ENCODE results near the gene IL15.
"Not testable (repeated sequence)": the region's sequence is repeated elsewhere in the genome, so short reads cannot be mapped to it uniquely, and the experiment has no call there.

The IL15 gene

DNA sequence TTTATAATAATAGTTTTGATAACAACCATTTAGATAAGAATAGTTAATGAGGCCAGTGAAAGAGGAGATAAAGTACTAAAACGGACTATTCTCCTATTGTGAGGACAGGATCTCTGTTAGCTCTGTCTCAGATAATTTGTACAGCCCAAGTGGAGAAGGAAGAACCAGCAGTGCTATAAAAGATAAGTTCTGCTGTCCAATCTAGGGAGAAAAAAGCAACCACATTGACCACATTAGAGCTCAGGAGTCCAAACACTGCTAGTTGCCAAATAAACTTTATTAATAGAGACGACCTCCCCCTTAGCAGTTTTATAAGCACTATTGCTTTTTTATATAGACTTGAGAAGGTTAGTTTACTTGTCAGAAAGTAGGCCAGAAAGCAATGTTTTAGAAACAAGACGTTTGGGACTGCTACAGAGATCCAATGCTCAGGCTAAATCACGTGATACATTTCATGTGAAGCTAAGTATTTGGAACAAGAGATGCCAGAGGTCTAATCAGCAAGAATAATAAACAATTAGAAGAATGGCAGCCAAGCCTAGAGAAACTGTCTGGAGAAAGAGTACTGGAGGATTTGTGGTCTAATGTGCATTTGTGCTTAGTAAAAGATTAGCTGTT lies 15.9 kb downstream of the IL15 start:
- DNase-seq, result no peak

DNA sequence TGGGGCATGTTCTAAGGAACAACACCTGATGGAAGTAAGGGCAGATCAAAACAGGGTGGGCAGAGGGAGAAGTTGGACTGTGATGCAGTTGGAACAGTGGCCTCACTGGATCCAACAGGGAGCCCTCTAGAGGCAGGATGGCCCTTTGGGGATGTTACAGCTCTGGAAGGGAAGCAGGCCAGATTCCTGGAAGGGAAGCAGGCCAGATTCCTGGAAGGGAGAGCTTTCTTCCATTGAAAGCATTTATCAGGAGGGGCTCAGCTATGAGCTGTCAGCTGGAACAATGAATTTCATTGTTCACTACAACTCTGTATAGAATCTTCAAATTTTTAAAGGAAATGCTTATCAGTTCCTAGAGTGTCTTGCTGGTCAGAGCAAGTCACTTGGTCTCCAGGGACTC lies 17.7 kb downstream of the IL15 start:
- DNase-seq, result no peak

DNA sequence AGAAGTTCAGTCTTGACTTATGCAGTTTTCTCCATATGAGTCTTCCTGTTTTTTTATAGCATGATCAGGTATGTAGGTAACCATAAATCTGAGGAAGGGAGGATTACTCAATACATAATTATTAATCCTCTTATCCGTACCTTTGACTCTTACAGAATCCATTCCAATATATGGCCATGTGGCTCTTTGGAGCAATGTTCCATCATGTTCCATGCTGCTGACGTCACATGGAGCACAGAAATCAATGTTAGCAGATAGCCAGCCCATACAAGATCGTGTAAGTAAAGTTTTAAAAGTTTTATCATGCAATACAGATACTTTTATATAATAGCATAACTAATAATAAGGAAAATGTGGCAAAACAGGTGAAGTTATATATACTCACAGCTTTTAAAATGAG lies 19.6 kb downstream of the IL15 start:
- no peak for DNase-seq

DNA sequence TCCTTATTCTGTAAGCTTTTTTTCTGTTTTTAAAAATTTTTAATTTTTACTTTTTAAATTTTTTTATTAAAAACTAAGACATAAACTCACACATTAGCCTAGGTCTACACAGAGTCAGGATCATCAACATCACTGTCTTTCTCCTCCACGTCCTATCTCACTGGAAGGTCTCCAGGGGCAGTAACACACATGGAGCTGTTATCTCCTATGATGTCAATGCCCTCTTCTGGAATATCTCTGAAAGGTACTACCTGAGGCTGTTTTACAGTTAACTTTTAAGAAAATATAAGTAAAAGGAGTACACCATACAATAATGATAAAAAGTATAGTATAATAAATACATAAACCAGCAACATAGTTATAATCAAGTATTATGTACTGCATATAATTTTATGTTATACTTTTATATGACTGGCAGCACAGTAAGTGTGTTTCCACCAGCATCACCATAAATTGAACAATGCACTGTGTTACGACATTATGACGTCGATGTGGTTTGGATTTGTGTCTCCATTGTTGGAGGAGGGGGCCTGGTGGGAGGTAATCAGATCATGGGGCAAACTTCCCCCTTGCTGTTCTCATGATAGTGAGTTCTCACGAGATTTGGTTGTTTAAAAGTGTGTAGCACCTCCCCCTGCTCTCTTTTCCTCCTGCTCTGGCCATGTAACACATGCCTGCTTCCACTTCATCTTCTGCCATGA lies 21.3 kb downstream of the IL15 start:
- no peak for DNase-seq

DNA sequence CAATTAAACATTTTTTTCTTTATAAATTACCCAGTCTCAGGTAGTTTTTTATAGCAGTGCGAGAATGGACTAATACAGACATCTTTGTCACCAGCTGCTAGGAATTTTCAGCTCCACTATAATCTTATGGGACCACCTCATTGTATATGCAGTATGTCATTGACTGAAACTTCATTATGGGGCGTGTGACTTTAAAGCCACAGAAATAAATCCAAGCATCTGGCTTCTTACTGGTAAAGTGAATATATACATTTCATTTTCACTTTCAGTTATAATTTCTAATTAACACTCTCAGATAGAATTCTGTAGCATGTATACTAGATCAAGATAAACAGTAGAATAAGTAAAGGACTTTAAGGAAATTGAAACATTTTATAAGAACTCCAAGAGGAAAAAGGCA lies 21.9 kb downstream of the IL15 start:
- no peak for DNase-seq

DNA sequence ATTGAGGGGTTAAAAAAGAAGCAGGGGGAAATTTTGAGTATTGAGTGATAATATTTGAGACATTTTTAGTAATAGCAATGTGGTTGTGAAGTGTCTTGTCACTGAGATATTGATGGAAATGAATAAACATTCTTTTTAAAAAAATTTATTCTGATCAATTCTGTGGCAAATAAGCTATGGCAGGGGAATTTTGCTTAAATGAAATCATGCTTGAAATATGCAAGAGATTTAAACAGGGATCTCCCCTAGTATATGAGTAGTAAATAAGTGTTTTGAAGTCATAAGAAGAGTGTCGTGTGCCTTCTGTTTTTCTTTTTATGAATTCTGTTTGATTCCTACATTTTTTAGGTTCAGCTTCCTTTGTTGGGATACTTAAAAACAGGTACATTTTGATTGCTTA lies 23.2 kb downstream of the IL15 start:
- no peak for DNase-seq

DNA sequence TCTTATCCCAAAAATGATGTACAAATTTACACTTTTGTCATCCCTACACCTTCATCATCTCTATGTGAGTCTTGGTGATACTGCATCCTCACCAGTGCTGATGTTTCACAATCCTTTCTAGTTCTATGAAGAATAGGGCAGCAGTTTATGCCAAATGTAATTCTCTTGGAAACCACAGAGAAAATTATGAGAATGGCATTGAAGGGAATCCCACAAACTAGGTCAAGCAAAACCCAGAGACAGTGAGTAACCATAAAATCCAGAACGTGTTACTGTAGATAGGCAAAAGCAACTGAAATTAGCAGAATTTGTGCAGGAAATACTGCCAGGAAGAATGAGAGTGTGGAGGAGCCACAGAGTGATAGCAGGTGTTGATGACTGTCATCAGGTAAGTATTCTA lies 24.5 kb downstream of the IL15 start:
- DNase-seq, result no peak

DNA sequence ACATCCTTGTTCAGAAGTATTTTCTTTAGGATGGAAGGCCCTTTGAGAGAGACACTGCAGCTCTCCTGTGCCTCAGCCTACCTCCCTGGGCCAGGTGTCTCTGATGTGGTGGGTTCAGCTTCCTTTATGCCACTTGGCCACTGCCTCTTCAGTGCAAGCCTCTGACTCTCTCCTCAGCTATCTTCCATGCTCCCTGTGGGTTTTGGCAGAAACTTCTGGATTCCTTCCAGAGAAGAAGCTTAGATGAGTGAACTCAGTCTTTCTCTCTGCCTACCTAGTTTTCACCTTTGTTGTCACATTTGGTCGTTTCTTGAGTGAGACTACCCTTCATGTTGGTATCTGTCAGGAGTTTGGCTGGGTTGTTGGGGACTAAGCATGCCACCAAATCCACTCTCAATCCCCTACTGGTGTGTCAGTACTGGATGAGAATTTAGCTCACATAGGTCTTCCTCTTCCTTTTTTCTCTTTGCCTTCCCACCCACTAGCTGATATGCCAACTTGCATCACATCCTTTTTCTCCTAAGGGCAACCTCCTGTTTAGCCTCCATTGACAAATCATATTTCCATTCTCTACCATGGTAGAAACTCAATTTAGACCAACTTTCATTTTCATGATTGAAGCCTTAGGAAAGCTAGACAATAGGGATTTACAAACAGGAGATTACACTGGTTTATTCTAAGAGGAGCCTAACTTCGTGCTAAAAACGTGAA lies 32.0 kb downstream of the IL15 start:
- no peak for DNase-seq

DNA sequence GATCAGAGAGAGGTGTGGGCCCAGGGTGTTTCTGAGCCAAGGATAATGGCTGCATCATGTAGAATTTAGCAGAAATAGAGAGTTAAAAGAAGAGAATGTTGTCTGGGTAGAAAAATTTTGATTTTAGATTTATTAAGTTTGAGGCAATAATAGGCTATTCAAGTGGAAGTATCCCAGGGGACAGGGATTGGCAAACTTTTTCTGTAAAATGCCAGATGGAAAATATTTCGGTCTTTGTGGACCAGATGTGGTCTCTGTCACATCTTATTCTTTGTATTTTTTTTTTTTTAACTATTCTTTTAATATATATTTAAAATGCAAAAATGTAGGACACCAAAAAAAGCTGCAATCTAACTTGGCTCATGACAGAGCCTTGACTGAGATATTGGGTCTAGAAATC lies 33.1 kb downstream of the IL15 start:
- no peak for DNase-seq

DNA sequence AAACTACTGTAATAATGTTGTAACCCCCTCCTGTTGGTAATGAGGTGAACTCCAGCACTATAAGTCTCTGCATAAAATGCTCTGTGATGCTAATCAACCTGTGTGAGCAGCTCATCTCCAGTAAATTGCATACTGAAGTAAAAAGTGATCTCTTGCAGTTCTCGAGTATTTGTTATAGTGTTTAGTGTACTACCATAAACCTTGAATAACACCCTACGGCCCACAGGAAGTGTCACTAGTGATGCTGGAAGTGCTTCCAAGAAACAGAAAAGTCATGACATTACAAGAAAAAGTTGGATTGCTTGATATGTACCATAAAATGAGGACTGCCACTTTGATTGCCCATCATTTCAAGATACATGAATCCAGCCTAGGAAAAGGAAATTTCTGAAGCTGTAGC lies 39.0 kb downstream of the IL15 start:
- no peak for DNase-seq

DNA sequence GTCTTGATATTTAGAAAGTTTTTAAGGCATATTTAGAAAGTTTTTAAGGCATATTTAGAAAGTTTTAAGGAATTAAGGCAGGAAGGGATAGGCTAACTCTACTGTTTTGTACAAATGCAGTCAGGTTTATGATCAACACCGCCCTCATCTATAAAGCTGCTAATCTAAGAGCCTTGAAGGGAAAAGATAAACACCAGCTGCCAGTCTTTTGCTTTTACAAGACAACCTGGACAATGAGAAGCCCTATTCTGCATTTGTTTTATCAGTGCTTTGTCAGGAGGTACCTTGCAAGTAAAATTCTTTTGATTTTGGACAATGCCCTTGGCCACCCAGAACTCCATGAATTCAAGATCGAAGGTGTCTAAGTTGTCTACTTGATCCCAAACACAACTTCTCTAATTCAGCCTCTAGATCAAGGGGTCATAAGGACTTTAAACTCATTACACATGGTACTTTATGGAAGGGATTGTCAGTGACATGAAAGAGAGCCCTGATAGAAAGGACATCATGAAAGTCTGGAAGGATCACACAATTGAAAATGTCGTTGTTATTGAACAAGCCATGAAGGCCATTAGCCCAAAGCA lies 39.8 kb downstream of the IL15 start:
- DNase-seq, result no peak

DNA sequence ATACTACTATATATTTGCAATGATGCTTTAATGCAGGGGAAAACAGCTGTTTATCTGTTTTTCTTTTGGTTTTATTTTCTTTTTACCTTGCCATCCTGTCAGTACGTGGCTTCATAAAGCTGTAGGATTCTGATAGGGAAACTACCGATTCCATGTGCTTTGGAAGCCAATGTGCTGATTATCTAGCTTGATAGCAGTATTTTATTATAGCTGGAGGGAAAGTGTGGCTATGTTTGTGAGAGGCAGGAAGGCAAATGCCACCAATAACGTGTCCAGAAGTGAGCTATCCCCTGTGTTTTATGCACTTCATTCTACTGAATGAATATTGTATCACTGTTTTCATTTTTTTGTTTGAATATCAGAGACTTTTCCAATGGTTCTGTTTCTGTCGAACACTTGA lies 43.7 kb downstream of the IL15 start:
- DNase-seq, result no peak

DNA sequence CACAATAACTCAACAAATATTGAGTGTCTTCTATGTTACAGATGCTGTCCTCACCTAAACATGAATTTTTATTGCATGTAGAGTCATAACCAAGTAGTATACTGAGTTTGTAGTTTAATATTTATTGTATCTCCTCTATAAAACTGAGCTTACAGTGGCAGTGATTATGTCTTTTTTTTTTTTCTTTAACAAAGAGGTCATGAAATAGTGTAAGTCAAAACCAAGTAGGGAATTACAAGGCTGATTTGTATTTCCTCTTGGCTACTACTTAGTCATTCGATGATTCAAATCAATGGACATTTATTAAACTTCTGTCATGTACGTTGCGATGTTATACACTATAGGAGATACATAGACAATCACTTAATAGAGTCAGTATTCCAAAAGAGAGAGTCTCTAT lies 48.4 kb downstream of the IL15 start:
- no peak for DNase-seq

DNA sequence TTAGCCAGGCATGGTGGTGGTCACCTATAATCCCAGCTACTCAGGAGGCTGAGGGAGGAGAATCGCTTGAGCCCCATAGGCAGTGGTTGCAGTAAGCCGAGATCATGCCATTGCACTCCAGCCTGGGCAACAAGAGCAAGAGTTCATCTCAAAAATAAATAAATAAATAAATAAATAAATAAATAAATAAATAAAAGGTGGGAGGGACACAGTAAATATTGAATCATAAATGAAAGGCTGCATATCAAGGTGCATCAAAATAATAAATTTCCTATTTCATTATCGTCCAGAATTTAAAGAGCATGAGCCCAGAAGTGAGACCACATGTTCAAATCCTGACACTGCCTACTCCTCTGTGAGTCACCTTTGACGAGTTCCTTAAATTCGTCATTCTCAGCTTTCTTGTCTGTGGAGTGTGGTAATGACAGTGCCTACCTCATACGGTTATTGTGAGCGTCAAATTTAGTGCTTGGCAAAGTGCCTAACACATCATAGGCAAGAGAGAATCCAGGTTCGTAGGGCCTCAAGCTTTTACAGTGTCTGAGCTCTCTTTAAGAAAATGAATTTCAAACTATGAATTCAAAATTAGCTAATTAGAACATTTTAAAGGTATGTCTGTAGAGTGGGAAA lies 49.9 kb downstream of the IL15 start:
- DNase-seq, result no peak

DNA sequence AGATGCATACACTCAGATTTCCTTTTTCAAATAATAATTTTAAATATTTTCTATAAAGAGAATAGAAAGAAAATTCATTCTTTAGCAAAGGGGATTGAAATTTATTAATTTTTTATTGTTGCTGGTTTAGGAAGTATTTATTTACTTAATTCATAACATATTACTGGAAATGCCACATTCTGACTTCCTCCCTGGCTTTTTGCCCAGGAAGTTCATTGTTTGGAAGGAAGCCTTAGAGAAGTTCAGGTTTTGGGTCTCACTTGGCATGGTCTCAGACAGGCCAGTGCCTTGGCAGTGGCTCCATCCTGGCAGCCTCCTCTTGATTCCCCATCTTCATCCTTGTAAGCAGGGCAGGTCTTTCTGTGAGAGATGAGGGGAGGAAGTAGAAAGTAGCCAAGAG lies 50.5 kb downstream of the IL15 start:
- DNase-seq, result no peak

DNA sequence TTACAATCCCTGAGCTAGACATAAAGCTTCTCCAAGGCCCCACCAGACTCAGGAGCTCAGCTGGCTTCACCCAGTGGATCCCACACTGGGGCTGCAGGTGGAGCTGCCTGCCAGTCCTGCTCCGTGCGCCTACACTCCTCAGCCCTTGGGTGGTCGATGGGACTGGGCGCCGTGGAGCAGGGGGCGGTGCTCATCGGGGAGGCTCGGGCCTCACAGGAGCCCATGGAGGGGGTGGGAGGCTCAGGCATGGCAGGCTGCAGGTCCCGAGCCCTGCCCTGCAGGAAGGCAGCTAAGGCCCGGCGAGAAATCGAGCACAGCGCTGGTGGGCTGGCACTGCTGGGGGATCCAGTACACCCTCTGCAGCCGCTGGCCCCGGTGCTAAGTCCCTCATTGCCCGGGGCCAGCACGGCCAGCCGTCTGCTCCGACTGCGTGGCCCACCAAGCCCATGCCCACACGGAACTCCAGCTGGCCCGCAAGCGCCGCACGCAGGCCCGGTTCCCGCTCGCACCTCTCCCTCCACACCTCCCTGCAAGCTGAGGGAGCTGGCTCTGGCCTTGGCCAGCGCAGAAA lies 53.4 kb downstream of the IL15 start:
- not testable (repeated sequence) for DNase-seq

DNA sequence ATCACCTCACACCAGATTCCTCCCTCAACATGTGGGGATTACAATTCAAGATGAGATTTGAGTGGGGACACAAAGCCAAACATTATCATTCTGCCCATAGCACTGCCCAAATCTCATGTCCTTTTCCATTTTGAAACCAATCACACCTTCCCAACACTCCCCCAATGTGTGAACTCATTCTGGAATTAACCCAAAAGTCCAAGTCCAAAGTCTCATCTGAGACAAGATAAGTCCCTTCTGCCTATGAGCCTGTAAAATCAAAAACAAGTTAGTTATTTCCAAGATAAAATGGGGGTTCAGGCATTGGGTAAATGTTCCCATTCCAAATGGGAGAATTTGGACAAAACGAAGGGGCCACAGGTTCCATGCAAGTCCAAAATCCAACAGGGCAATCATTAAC lies 54.9 kb downstream of the IL15 start:
- not testable (repeated sequence) for DNase-seq

DNA sequence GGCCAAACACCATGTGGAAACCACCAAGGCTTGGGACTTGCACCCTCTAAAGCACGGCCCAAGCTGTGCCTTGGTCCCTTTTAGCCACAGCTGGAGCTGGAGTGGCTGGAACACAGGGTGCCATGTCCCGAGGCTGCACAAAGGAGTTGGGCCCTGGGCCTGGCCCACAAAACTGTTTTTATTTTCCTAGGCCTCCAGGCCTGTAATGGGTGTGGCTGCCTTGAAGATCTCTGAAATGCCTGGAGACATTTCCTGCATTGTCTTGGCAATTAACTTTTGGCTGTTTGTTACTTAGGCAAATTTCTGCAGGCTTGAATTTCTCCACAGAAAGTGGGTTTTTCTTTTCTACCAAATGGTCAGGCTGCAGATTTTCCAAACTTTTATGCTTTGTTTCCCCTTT lies 55.7 kb downstream of the IL15 start:
- DNase-seq, result no peak

DNA sequence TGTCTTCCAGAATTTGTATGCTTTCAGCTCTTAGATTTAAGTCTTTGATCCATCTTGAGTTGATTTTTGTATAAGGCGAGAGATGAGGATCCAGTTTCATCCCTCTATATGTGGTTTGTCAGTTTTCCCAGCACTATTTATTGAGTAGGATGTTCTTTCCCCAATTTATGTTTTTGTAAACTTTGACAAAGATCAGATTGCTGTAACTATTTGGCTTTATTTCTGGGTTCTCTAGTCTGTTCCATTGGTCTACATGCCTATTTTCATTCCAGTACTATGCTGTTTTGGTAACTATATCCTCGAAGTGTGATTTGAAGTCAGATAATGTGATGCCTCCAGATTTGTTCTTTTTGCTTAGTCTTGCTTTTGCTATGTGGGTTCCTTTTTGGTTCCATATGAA lies 60.7 kb downstream of the IL15 start:
- DNase-seq, result no peak

DNA sequence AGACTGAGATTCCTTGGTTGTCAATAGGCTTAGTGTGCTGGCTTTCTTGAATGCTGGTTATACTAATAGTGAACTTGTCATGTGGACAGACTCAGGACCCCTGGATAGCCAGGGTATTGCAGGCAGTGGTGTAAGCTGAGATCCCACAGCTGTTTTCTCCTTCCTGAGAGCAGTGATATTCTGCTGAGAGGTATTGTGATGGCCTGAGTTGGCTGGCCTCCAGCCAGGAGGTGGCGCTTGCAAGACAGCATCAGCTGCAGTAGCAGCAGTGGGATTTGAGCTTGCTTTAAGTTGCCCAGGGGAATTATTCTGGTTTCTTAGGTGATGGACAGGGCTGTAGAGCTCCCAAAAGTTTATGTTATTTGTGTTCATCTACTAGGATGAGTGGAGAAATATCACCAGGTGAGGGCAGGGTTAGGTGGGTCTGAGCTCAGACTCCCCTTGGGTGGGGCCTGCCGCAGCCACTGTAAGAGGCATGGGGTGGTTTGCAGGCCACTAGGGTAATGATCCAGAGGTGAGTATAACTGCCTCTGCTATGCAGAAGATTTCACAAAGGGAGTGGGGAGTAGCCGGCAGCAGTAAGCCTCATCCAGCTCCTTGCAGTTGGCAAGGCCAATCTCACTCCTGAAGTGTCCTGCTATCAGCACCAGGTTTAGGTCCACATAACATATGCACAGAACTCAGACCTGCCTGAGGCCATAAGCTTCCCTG lies 66.2 kb downstream of the IL15 start:
- DNase-seq, result no peak

DNA sequence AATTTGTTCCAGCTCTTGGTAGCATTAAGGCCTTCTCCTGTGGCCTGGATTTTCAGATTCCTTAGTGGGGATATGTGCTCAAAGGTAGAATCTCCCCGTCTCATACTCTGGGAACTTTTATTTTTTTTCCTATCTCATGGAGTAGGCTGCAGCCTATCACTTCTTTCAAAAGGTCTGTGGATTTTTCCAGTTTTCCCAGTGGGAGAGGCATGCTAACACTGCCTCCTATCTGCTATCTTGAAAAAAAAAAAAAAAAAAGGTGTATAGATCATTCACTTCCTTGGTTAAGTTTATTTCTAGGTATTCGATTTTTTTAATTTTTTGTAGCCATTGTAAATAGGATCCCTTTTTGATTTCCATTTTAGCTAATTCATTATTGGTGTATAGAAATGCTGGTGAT lies 67.1 kb downstream of the IL15 start:
- DNase-seq, result no peak

DNA sequence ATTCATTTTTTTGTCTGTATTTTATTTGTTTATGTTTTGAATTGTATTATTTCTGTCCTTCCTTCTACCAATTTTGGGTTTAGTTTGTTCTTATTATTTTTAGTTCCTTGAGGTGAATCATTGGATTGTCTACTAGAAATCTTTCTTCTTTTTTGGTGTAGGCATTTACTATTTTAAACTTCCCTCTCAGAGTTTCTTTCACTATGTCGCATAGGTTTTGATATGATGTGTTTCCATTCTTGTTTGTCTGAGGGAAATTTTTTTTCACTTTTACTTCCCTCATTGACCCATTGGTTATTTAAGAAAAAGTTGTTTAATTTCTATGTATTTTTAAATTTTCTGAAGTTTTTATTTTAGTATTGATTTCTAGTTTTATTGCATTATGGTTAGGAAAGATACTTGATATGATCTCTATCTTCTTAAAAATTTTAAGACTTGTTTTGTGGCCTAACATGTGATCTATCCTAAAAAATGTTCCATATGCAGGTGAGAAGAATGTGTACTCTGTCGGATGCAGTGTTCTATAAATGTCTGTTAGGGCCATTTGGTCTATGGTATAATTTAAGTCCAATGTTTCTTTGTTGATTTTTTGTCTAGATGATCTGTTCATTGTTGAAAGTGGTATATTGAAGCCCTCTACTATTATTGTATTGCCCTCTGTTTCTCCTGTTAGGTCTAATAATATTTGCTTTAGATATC lies 68.8 kb downstream of the IL15 start:
- no peak for DNase-seq

All from DMS79 (cell line).